CD4-positive, alpha-beta T cell treated with Interleukin-2 at 100 ng/mL for 4 hours (primary cell): Measurements from ENCODE around the gene PARP4.
"Not testable (repeated sequence)": the region's sequence is repeated elsewhere in the genome, so short reads cannot be mapped to it uniquely, and the experiment has no call there.

Experiments
- DNase-seq: peaks from one replicate; pipeline ENCODE4 v3.0.0-alpha.2; 2020; ENCODE audit warnings: low spot score

PARP4 gene

DNA sequence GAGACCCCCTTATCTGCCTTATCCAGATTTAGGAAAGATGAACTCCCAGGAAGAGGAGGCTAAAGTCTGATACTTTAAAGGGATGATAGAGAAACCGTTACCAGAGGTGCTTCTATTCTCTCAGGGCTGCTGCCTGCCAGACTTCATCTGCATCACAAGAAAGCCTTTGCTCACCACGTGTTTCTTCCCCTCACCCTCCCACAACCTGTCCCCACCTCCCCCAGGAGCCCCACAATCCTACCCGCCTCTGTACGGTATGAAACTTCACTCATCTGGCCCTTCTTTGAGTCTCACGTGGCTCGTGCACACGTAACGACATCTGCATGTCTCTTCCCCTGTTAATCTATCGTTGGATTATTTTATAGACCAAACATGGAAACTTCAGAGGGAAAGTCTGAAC is 67.7 kb downstream of the PARP4 start:
- DNase-seq: not testable (repeated sequence)

DNA sequence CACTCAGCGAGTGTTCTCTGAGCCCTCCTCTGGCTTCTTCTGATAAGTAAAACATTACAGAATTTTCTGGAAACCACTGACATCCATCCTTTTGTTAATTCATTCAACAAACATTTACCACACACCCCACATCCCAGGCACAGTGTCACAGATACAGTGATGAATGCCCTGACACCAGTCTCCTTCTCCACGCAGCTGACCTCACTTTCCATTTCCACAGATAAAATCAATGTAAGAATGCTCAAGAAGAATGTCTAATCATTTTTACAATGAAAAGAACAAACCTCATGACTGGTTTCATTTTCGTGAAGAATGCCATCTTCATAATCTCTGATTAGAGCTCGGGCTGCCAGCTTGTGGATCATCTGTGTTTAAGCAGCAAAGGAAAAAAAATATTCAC is 69.2 kb downstream of the PARP4 start:
- no peak for DNase-seq

DNA sequence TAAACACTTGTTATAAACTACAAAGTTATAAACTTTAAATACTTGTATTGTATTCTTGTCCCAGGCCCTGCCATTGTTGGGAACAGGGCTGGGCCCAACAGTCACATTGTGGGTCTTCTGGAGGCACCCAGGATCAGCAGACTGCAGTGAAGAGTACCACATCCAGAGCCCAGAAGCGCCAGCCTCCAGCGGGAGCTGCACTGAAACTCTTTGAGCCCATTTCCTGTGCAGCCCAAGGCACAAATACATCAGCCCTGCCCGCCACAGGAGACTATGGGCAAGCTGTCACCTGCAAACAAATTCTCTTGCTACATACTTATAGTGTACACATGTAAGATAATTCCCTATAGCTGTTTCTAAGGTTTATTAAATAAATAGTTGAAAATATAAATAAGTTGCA is 86.5 kb downstream of the PARP4 start:
- not testable (repeated sequence) for DNase-seq

DNA sequence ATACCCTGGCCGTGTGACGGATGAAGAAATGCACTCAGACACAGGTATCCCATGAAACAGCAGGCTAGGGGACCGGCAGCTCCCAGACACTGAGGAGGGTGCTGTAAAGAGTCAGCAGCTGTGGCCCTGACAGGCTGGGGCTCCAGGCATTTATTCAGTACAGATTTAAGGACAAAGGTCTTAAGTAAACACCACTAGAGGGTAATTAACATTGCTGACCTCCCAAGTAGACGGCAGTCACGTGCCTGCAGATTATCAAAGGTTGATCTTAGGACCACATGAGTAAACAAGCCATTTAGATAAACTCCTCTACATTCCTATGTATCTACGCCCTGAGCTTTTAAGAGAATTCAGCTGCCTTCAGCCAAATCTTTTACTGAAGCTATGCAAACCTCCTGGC is 92.9 kb downstream of the PARP4 start:
- not testable (repeated sequence) for DNase-seq

DNA sequence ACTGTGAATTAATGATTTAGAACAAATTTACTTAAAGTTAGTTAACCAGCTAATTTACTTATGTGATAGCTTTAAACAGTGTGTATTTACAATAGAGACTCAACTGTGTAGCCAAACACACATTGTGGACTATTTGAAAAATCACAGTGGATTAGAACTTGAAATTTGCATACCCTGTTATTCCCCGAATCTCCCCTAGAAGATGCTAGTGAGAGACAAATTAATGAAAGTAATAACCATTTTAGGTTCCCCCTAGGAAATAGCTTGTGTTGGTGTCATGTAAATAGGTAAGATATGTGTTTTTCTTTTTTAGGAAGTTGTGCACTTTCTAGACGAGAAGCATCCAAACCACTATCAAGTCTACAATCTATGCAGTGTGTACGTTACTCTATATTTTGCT is 104.7 kb downstream of the PARP4 start:
- DNase-seq: no peak

DNA sequence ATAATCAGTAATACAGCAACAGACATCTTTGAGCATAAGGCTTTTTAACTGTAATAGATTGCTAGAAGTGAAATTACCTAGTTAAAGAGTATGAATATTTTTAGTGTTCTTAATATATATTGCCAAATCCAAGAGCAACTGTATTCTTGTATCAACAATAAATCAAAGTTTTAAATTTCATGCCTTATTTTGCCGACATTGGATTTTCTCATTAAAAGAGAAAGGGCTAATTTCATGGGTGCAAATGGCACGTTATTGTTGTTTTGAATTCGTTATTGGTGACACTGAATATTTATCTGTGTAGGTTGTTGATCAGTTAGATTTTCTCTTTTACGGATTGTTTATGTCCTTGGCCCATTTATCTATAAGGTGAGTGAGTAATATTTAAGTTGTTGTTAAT is 106.1 kb downstream of the PARP4 start:
- DNase-seq: no peak

DNA sequence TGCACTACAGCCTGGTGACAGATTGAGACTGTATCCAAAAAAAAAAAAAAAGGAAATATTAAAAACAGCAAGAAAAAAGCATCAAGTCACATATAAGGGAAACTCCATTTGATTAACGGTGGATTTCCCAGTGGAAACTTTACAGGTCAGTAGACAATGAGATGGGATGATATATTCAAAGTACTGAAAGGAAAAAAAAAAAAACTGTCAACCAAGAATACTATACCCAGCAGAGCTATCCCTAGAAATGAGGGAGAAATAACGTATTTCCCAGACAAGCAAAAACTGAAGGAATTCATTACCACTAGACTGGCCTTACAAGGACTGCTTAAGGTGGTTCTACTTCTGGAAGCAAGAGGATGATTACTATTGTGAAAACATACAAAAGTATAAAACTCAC is 115.8 kb downstream of the PARP4 start:
- DNase-seq: no peak

DNA sequence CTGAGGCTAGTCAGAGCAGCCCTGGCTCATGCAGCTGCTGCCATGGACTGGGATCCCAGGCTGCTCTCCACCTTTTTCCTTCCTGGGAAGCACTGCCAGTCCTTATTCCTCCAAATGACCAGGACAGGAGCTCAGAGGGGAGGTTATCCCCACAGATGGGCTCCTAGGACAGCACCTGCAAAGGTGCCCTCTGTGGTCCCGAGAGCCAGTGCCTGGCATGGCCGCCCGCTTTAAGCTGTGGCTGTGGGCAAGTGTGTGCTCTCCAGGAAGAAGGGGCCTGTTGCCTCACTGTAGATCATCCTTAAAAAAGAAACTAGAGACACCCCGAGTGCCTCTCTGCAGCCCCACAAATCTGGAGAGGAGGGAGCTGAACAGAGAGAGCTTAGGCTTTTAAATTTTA is 119.6 kb downstream of the PARP4 start:
- DNase-seq: no peak

DNA sequence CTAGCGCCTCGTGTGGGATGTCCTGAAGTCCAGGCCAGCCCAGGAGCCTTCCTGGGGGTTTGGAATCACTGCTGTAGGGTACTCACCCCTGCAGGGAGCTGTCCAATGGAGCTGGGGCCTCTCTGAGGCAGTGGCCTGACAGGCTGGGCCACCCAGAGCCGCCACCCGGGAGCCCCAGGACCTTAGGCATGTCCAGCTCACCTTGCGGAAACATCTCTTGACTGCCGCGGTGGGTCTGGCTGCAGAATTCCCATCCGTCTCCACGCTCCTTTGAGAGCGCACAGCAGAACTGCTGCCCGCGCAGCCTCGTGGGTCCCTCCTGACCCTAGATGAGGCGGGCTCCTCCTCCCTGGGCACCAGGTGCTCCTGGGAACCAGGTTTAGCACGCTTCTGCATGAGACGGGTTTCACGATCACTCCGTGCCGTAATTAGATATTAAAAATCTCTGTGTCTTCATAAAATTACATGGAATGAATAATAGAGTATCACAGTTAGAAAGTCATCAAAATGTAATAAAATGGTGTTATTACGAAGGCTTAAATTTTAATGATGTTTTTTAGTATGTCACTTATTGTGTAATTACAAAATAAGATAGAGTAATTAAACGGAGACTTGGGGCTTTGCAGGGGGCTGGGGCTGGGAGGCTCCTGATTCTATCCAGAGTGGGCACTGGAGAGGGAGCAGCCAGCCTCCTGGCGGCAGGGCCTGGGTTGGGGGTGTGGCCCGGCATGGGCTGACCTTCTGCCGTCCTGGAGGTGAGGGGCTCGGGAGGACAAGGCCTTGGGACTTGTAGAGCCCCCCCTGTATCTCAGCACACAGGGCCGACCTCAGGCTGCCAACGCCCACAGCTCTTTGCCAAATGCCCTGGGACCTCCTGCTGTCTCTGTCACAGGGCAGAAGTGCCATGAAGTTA is 120.6 kb downstream of the PARP4 start:
- not testable (repeated sequence) for DNase-seq

DNA sequence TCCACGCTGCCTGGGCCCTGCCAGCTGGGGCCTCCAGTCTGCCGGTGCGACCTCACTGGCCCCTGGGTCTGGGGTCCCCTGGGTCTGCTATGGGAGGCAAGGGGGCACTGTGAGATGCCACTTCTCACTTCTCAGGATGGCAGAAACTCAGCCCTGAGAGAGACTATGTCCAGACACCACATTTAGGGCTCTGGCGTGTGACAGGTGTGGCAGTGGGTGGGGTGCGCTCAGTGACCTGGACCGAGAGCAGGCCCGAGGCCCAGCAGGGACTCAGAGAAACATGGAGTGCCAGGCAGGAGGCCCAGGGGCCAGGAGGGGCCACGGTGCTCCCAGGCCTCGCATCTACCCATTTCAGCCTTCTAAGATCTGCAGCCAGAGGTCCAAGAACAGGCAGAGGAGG is 121.8 kb downstream of the PARP4 start:
- not testable (repeated sequence) for DNase-seq

DNA sequence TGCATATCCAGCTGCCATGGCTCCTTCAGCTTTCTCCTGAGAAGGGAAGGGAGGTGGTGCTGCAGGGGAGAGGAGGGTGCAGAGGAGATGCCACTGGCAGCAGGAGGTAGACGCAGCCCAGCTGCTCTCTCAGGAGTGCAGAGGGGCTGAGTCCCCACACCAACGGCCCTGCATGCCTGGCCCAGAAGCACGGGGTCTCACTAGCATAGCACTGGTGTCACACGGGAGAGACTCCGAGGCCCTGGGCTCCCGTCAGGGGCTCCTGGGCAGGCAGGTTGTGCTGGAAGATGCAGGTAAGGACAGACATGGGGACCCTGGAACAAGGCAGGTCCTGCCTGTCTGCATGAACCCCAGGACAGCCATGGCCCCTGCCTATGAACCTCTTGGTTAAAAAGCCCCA is 123.1 kb downstream of the PARP4 start:
- no peak for DNase-seq

DNA sequence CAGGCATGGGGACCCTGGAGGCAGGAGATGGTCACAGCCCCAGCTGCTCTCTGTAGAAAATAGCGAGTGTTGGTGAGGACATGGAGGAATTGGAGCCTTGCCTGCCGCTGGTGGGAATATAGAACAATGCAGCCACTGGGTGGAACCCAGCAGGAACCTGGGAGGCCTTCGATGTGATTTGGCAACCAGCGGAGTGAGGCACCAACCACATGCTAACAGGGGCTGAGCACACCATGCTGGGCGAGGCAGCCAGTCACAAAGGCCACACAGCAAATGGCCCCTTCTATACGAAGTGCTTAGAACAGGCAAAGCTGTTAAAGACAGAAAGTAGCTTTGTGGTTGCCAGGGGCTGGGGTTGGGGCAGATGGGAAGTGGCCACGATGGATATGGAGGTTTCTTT is 123.8 kb downstream of the PARP4 start:
- not testable (repeated sequence) for DNase-seq

DNA sequence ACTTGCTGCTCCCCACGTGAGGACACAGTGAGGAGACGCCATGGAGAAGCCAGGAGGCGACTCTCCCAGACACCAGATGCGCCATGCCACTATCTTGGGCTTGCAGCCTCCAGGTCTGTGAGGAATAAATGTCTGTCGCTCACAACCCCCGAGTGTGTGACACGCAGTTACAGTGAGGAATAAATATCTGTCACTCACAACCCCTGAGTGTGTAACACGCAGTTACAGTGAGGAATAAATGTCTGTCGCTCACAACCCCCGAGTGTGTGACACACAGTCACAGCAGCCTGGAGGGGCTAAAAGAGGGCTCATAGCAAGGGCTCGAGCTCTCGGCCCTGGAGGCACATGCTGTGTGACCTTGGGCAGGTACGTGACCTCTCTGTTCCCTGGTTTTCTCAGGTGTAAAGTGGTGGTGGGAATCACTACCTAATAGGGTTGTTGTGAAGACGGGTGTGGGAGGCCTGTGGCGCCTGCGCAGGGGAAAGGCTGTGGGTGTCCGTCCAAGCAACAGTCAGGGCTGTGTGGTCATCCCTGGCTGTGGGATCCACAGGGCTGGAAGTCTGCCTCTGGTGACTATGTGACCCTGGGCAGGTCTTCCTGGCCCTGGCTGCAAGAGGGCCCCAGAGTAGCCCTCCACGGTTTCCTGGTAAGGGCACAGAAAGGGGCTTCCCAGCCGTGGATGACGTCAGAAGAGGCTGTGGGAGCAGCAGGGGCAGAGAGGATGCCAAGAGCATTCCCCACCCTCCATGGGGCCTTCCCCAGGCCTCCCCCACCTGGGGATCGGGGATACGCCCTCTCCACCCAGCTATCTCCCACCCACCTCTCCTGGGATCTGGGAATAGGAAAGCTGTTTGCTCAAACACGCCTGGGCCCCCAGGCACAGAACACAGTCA is 125.5 kb downstream of the PARP4 start:
- no peak for DNase-seq

DNA sequence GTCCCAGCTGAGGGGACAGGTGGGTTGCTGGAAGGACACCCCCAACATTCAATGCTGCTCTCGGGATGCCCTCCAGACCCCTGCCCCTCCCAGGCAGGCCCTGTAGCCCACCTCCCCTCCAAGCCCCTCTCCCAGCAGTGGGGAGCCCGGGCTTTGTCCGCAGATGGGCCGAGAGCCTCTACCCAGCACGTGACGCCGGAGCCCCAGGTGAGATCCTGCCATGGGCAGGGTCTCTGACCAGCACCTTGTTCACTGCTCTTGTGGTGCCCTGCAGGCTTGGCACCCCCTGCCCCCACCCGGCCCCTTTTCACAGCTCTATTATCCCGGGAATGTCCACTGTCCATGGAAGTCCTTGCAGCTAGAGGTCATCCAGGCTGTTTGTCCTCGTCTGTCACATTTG is 126.7 kb downstream of the PARP4 start:
- no peak for DNase-seq

DNA sequence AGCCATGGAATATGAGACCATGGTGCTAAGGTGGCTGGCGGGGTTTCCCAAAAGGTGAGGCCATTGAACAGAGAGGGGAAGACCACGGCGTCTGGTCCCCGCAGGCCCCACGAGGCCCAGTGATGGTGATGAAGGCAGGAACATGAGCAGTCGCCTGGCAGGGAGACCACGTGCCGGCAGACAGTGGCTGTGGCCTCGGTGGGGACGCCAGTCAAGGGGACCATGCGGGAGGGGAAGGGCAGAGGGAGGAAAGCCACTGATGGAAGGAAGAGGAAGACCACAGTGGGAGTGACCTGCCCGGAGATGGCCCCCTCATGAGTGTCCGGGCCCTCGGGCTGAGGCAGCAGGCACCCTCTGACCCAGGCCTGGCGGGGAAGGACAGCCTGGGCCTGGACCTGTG is 127.6 kb downstream of the PARP4 start:
- not testable (repeated sequence) for DNase-seq

DNA sequence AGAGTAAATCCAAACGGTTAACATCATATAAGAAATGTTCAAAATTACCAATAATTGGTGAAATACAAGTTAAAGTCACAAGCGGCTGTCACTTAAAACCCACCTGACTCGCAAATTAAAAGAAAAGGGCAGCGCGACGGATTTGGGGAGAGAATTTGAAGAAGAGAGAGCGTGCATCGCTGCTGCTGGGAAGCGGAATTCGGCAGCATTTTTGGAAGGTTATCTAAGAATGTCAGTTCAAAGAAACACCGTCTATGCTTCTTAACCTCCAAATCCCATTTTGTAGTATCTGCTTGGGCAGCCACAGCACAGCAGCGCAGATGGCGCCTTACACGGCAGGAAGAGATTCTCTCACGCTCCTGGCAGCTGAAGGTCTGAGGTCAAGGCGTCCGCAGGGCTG is 128.5 kb downstream of the PARP4 start:
- DNase-seq: not testable (repeated sequence)

DNA sequence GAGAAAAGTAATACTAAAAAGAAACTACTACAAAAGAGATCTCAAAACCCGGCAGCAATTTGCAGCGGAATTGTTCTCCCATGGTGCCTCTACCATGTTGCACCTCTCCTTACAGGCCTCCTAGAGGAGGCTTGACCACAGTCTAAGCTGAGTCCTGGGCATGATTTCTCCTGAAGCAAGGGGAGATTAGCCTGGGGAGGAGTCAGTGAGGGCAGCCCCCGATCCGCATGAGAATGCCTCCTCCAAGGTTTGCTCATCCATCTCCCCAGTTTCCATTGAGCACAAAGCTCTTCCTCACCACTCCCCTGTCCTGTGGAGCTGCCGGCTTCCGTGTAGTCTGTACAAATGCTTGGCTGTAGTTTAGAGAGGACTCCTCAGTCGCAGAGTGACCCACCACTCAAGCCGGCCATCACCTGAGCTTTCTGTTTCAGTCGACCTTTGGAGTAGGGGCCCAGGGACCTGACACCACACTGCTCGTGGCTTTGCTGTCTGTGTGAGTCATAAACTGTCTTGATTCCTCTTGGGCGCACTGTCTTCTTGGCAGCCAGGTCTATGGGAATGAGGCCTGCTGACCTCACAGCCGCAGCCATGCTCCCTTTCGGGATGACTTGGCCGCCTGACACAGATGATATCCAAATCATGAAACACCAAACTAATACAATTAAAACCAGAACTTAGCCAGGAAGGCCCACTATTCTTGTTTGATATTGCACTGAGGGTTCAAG is 130.9 kb downstream of the PARP4 start:
- no peak for DNase-seq

DNA sequence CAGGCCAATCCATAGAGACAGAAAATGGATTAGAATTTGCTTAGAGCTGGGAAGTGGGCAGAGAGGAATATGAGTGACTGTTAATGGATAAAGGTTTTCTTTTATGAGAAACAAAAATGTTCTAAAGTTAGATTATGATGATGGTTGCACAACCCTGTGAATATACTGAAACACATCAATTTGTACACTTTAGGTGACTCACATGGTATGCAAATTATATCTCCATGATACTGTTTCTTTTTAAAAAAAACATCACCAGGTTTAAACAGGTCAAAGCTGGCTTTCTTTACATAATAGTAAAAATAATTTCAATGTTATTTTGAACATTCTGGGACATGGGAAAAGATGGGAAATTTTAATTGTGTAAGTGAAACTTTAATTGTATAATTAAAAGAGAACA is 131.7 kb downstream of the PARP4 start:
- DNase-seq: not testable (repeated sequence)

DNA sequence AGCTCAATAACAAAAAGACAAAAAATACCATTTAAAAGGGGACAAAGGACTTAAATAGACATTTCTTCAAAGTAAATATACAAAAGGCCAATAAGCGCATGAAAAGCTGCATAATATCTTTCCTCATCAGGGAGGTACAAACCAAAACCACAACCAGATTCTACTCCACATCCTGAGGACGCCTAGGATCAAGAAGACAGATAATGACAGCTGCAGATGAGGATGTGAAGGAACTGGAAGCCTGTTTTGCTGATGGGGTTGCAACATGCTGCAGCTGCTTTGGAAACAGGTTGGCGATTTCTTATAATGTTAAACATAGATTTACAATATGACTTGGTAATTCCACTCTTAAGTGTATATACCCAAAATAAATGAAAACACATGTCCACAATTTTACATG is 132.4 kb downstream of the PARP4 start:
- not testable (repeated sequence) for DNase-seq

DNA sequence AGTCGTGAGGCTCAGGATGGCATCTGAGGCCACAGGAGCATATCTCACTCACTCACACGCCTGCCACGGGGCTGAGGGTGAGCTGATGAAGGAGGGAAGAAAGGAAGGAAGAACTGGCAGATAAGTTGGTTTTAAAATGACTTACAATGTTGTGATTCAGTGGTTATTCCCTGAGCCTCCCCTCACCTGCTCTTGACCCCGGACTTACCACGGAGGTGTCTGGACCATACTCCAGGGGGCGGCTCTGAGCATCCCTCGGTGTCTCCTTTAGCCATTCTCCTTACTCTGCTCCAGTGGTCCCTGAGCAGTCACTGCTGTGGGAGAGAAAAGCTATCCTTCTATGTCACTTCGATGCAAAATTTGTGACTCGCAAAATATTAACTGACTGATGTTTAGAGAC is 141.3 kb downstream of the PARP4 start:
- DNase-seq: not testable (repeated sequence)
